Stimulated activated CD8-positive, alpha-beta memory T cell treated with anti-CD3 and anti-CD28 coated beads, Interleukin-7, amount 100 ng/mL, for 48 hours (primary cell): ENCODE data around the gene STARD13.

Experiments
- DNase-seq, 2 donors: peaks; one replicate each; pipeline ENCODE4 v3.0.0-alpha.2; 2020; ENCODE audit warnings: low read depth in 1 of 2; ENCODE audit errors: extremely low read depth in 1 of 2

Gene STARD13, protein sequence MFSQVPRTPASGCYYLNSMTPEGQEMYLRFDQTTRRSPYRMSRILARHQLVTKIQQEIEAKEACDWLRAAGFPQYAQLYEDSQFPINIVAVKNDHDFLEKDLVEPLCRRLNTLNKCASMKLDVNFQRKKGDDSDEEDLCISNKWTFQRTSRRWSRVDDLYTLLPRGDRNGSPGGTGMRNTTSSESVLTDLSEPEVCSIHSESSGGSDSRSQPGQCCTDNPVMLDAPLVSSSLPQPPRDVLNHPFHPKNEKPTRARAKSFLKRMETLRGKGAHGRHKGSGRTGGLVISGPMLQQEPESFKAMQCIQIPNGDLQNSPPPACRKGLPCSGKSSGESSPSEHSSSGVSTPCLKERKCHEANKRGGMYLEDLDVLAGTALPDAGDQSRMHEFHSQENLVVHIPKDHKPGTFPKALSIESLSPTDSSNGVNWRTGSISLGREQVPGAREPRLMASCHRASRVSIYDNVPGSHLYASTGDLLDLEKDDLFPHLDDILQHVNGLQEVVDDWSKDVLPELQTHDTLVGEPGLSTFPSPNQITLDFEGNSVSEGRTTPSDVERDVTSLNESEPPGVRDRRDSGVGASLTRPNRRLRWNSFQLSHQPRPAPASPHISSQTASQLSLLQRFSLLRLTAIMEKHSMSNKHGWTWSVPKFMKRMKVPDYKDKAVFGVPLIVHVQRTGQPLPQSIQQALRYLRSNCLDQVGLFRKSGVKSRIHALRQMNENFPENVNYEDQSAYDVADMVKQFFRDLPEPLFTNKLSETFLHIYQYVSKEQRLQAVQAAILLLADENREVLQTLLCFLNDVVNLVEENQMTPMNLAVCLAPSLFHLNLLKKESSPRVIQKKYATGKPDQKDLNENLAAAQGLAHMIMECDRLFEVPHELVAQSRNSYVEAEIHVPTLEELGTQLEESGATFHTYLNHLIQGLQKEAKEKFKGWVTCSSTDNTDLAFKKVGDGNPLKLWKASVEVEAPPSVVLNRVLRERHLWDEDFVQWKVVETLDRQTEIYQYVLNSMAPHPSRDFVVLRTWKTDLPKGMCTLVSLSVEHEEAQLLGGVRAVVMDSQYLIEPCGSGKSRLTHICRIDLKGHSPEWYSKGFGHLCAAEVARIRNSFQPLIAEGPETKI

DNA sequence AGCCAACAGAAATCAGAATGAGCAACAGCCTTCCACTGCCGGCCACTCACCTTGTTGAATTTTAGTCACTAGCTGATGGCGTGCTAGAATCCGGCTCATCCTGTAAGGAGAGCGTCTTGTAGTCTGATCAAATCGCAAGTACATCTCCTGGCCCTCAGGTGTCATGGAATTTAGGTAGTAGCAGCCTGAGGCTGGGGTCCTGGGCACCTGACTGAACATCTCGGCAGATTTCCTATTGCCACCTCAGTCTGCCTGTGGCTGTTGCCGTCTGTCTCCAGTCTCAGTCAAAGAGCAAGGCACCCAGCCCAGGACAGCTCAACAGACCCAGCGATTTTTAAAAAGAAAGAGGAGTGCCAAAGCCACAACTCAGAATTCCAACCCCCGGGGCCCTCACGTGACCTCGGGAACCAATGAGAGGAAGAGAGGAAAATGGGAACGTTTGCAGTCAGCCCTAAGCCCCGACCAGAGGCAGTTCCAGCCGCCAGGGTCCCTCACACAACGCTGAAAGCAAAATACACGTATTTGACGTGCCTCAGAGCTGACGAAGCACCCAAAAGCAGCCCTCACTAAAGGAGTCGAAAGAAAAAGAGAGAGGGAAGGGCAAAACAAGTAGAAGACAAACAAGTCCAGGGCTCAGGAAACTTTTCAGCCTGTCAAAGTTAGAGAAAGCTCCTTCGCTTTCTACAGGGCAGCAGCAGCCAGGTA lies at the start of gene STARD13:
Gene STARD13 (minus strand): TSS at position 336 of the 705 bp plus-strand sequence. CDS start 117 bp downstream, at position 219.
- DNase-seq, result no peak

DNA sequence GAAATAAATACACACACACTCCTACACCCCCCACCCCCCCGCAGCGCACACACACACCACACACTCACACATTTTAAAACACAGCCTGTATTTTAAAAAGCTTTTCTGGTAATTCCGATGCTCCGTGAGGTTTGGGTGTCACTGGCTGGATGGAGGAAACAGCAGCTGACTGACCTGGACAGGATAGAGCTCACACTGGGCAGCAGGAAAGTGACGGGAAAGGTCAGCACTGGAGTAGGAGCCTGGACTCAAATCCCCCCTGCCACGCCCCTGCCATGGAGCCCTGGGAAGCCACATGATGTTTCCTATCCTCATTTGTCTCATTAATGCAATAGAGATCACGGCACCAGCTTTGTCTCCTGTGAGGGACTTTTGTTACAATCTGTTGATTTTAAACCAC lies 49.3 kb upstream of the STARD13 start:
- no peak for DNase-seq

DNA sequence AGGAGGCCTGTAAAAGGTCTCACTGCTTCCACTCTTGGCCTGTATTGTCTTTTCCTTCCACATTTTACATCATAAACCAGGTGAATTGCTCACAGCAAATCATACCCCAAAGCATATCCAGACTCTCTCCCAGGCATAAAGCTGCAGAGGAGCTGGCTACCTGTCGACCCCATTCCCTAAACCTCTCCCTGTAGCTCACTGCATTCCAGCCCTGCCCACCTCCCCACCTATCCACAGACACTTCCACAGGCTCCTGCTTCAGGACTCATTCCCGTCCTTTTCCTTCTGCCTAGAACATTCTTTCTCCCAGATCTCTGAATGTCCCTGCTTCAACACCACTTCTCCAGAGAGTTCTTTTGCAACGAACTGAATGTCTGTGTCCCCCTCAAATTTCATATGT lies 46.4 kb upstream of the STARD13 start:
- no peak for DNase-seq

DNA sequence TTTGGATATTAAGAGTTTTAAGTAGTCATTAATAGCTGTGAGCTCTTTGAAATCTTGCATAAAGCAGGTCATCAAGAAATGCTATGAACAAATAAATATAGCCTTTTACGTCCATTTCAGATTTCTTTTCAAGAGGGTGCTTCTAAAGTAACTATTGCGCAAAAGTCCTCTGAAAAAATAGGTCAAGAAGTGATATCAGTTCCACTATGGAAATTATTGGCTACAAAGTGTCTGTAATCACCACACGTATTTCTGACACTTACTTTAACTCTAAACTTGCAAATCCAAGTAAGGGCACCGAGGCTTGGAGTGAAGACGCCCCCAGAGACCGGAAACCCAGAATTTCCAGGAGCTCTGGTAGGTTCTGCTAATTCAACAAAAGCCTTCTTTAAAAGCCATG lies 44.9 kb upstream of the STARD13 start:
- DNase-seq, result no peak

DNA sequence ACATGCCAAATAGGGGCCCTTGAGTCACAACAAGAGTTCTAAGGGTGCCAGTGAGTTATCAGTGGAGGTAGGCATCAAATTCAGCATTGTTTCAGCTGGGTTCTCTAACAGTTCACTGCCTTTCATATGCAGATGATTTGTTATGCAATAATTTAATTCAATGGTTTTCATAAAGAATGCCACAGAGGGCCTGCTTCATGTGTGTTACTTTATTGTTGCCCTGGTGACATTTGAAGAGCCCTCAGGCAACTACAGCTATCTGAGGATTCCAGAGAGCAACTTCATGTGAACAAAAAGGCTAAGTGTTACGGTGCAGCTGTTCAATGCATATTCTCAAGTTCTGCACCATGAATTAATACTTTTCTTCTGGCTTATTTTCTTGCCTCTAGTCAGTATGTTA lies 43.1 kb upstream of the STARD13 start:
- DNase-seq, result no peak

DNA sequence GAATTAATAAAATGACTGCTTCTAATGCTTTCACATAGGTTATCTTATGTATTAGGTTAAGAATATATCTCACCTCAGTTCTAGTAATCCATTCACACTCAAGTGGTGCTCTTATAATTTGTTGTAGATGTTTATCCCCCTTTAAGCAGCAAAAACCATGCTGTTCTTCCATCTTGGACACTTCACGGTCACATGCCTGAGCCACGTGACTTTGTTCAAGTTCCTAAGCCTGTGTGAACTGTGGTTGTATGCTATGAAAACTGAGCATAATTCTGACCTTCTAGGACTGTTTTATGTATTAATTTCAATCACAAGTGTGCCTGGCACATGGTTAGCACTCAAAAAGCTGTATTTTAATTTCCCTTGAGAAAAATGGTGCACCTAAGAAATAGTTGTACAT lies 41.2 kb upstream of the STARD13 start:
- no peak for DNase-seq

DNA sequence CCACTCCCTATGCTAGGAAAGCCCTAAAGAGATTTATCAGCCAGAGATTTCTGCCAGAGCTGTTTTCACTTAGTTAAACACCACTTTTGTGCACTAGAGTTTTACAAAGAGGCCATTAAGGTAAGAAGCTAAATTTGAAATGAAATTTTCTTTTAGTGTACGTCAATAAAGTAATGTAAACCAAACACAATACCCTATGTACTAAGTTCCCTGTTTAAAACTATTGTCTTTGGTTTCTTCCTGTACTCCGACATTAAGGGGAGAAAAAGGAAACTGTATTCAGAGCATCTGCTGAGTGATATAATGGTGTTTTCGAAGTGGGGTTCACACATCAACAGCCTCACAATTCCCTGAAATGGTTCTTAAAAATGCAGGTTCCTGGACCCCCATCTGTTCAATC lies 40.7 kb upstream of the STARD13 start:
- no peak for DNase-seq

DNA sequence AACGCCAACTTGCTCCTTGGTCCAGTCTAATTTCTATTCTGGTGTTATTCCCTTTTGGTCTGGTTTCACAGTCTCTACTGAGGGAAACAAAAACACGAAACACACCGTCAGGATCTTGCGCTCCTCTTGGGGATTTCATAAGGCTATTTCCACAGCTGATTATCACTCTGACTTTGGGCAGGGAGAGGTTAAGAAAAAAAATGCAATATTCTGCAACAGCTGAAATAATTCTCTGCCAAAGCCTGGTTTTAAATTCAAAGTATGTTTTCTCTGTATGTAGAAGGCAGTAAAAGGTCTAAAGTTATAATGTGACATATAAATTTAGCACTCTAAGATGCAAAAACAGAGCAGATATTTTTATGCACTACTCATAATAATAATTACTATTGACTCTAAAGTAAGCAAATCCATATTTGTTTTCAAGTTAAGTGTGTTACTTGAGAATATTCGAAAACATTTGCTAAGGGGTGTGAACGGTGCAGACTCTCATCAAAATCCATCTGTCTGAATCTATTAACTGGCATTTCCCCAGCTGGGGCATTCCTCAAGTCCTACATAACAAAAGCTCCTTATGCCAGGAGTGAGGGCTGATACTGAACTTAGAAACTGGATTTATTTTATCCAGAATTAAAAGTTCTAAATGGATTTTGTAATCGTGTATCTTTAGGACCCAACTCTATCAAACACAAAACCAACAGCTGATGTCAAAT lies 38.4 kb upstream of the STARD13 start:
- no peak for DNase-seq

DNA sequence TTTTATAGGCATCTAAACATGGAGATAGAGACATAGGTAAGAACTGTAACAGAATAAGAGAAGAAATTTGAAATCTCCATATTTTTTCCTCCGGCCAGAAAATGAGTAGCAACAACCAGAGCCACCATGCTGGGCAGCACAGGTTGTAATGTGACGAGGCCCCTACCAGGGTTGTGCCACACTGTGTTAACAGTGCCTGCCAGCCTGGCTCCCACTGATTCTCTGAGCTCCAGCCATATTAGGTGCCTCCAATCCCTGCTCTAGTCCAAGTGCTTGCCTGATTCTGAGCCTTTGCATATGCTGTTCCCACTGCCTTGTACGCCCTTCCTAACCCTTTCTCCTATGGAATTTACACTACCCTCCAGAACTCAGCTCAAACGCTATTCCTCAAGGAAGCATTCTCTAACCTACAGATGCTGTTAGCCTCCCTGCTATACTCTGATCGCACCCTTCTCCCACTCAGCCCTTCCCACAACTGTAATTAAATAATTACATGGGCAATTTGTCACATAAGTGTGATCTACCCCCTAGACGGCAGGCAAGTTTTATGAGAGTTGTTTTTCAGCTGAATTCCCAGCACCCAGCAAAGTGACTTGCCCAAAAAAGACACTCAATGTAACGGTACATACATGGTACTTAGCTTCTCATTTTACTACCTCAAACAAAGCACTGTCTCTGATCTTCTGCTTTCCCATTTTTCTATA lies 37.6 kb upstream of the STARD13 start:
- DNase-seq, result no peak

DNA sequence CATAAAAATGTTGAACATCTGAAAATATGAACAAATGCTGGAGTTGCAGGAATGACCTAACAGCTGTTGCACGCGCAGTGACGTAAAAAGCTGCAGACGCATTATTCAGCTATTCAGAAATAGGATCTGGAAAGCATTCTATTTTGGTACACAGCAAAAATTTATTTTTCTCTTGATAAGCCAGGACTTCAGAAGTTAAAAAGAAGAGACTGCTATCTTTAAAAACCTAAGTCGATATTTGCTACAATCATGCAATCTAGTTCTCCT lies 36.9 kb upstream of the STARD13 start:
- no peak for DNase-seq

DNA sequence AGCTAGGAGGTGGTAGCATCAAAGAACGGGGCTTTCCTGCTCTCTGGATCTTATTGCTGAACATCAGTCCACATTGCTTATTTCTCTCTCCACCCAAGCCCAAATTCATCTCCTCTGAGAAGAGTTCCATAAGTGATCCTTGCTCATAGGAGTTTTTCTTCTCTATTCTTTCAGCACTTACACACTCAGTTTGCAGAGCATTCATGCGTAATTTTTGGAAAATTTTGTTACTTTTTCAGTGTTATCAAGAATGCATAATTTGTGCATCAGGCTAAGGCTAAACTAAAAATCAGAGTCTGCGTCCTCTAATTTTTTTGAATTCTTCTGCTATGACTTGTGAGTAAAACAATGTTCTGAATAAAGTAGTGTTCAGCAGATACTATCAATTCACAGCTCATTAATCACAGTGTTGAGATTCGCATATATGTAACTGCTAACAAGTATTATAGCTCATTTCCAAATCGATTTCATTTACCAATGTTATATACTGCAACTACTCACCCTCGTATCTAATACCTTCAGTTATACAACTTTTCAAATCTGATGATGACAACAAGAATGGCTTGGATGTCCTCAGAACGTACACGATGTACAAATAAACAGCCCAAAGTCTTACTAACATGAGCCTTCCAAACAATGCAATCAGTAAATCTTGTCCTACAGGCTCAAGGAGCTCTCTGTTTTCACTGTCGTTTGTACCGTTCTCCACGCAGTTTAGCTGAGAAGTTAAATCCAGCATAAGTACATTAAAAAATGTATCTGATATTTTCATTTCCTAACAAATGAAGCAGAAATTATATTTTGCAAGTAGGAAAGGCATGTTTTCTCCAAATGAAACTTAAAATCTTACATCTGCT lies 36.4 kb upstream of the STARD13 start:
- no peak for DNase-seq

DNA sequence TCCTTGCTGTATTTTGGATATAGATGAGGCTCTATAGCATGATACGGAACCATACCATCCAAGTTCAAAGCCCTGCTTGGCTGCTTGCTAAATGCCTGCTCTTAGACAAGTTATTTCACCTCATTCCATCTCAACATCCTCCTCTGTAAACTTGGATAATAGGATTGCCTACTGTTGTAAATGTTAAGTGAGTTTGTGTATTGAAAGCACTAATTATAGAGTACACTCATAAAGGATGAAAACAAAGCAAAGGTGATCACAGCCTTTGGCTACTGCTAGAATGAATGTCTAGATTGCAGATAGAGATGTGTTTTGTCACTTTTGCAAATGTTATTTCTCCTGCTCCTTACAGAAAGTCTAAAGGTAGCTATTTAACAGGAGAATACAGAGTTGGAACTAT lies 34.3 kb upstream of the STARD13 start:
- no peak for DNase-seq

DNA sequence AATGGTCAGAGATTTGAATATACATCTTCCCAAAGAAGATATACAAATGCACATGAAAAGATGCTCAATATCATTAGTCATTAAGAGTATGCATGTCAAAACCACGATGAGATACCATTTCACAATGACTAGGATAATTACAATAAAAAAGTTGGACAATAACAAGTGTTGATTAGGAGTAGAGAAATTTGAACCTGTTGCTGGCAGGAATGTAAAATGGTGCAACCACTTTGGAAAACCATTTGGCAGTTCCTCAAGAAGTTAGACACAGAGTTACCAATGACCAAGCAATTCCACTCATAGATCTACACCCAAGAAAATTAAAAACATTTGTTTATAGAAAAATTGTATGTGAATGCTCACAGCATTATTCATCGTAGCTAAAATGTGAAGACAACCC lies 33.2 kb upstream of the STARD13 start:
- no peak for DNase-seq

DNA sequence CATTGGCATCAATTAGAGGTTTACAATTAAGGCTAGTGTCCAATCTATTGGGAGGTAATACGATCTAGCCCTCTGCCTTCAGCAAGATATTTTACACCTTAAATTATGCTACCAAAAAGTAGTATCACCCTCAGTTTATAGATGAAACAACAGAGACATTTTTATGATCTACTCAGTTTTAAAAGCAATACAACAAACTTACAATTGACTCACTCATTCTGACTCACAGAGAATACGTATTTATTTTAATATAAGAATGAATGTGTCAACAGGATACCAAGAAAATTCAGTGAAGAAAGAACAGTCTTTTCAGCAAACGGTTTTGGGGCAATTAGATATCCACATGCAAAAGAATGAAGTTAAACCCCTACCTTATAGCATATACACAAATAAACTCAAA lies 32.5 kb upstream of the STARD13 start:
- no peak for DNase-seq

DNA sequence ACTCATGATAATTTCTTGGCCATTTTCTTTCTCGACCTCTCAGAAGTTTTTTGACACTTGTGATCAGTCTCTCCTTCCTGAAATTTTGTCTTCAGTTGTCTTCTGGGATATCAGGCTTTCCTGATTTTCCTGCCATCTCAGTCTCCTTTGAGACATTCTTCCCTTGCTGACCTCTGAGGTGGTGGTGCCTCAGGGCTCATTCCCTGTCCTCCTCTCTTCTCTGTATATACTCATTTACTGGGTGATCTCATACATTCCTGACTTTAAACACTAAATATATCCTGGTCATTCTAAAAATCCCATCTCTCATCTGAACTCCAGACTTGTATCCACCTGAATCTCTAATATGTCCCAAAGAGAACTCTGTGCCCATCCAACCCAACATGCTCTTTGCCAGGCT lies 31.3 kb upstream of the STARD13 start:
- no peak for DNase-seq

DNA sequence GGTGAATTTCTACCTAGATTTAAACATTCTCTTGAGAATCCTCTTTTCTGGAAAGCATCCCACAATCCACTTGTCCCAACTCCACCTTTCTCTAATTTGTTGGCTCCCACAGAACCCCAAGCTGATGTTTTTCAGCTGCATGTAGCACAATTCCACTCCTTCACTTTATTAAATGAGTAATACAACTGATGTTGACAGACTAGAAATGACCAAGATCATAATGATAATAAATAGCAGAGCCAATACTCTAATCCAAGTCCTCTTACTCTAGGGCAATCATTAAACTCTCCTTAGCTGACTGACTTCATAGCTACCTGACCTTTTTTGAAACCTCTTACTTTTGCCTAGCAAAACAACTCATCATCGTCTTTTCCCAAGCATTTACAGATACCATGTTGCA lies 27.9 kb upstream of the STARD13 start:
- no peak for DNase-seq

DNA sequence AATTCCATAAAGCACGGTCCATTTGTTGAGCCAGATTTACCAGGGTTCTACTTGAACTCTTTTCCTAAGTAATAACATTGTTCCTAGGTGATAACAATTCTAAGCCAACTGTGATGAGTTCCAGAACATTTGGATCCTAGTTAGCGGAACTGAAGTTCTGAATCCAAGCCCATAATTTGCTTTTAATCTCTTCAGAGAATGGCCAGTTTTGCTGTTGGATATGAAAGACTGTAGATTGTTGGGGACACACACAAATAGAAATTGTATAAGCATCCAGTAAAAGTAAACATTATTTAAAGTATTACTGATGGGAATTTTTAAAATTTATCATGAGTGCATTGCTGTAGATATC lies 27.3 kb upstream of the STARD13 start:
- DNase-seq, result no peak

DNA sequence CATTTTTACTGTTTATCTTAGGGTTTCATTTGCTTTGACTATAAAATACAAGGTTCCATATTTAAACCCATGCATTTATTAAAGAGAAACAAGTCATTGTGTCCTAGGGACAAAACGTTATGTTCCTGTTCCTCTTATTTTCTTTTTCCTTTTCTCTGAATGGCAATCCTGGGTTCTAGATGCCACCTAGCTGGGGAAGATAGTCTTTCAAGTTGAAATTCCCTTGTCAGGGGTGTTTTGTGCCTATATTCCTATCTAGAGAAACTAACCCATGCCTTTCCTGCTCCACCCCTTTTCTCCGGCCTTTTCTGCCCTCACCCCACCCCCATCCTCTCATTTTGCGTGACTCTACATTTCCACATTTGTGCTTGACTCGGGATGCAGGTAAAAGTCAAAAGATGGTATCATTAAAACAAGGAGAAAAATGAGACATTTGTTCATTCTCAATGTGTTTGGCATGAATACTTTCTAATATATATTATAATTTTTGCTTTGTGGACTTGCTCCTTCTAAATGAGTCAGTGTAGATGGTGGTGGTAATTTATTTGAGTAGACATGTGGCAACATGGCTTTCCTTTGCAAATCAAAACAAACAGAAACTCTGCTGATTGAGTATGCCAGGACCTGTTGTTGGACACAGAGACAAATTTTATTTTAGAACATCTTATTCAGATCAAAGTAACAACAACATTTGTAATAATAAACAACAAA lies 26.8 kb upstream of the STARD13 start:
- no peak for DNase-seq

DNA sequence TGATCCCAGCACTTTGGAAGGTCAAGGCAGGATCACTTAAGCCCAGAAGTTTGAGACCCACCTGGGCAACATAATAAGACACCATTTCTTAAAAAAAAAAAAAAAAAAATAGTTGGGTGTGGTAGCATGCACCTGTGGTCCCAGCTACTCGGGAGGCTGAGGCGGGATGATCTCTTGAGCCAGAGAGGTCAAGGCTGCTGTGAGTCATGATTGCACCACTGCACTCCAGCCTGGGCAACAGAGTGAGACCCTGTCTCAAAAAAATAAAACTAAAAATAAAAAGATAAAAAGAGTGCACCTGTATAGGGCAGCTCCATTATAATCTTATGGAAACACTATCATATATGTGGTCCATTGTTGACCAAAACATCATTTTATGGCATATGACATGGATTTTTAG lies 25.5 kb upstream of the STARD13 start:
- no peak for DNase-seq
